SK-N-SH treated with all-trans-retinoic acid at 6 μM for 48 hours (cell line): Measurements from ENCODE around the gene NTPCR.
A peak's percentile ranks its signal among the peaks of the same experiment; 100 is the strongest.

Experiments used
- ATAC-seq: fragments of 200-7000 bp; cut with Tn5 transposase; 3 replicates; pipeline ENCODE4 v1.9.1; 2020; ENCODE audit warnings: mild to moderate bottlenecking, moderate library complexity
- ARNTL ChIP-seq: fragments of 450-650 bp; formaldehyde crosslinking; IDR thresholded peaks from 2 replicates; pipeline ENCODE4 v1.5.0; 2020; ENCODE audit warnings: low read depth, mild to moderate bottlenecking, moderate library complexity, borderline replicate concordance
- CSDC2 ChIP-seq: fragments of 250-450 bp; sonication (Bioruptor Pico); IDR thresholded peaks from 2 replicates; pipeline ENCODE4 v1.5.0; 2020; ENCODE audit warnings: mild to moderate bottlenecking, moderate library complexity
- CSRNP3 ChIP-seq: fragments of 250-450 bp; sonication (Bioruptor Pico); IDR thresholded peaks from 2 replicates; pipeline ENCODE4 v1.5.1; 2021; ENCODE audit warnings: mild to moderate bottlenecking, moderate library complexity
- ESRRG ChIP-seq: fragments of 250-450 bp; sonication (Bioruptor Pico); IDR thresholded peaks from 2 replicates; pipeline ENCODE4 v1.6.1; 2021; ENCODE audit warnings: mild to moderate bottlenecking
- GLIS3 ChIP-seq: fragments of 250-450 bp; sonication (Bioruptor Pico); IDR thresholded peaks from 2 replicates; pipeline ENCODE4 v1.5.0; 2020; ENCODE audit warnings: mild to moderate bottlenecking, moderate library complexity
- ISL1 ChIP-seq: fragments of 250-450 bp; sonication (Bioruptor Pico); IDR thresholded peaks from 2 replicates; pipeline ENCODE4 v2.1.2; 2022; ENCODE audit warnings: mild to moderate bottlenecking, moderate library complexity
- PATZ1 ChIP-seq: fragments of 250-450 bp; sonication (Bioruptor Pico); IDR thresholded peaks from 2 replicates; pipeline ENCODE4 v1.8.0; 2020; ENCODE audit warnings: mild to moderate bottlenecking, moderate library complexity, borderline replicate concordance
- POU6F1 ChIP-seq: fragments of 250-450 bp; sonication (Bioruptor Pico); IDR thresholded peaks from 2 replicates; pipeline ENCODE4 v1.8.0; 2021; ENCODE audit warnings: low read depth, mild to moderate bottlenecking, moderate library complexity, borderline replicate concordance
- PPARA ChIP-seq: fragments of 250-450 bp; sonication (Bioruptor Pico); IDR thresholded peaks from 2 replicates; pipeline ENCODE4 v1.5.0; 2020; ENCODE audit warnings: mild to moderate bottlenecking, borderline replicate concordance
- RARB ChIP-seq: fragments of 250-450 bp; sonication (Bioruptor Pico); IDR thresholded peaks from 2 replicates; pipeline ENCODE4 v1.8.0; 2021; ENCODE audit warnings: mild to moderate bottlenecking, moderate library complexity
- SNAI2 ChIP-seq: fragments of 250-450 bp; sonication (Bioruptor Pico); IDR thresholded peaks from 2 replicates; pipeline ENCODE4 v1.5.0; 2020; ENCODE audit warnings: mild to moderate bottlenecking, moderate library complexity
- TOX ChIP-seq: fragments of 250-450 bp; sonication (Bioruptor Pico); IDR thresholded peaks from 2 replicates; pipeline ENCODE4 v1.8.0; 2021; ENCODE audit warnings: mild to moderate bottlenecking, moderate library complexity, borderline replicate concordance
- ZC3H10 ChIP-seq: fragments of 250-450 bp; sonication (Bioruptor Pico); IDR thresholded peaks from 2 replicates; pipeline ENCODE4 v1.5.1; 2021; ENCODE audit warnings: mild to moderate bottlenecking, moderate library complexity
- ZFP3 ChIP-seq: fragments of 250-450 bp; sonication (Bioruptor Pico); IDR thresholded peaks from 2 replicates; pipeline ENCODE4 v1.5.0; 2020; ENCODE audit warnings: mild to moderate bottlenecking, moderate library complexity
- ZFP30 ChIP-seq: fragments of 450-650 bp; formaldehyde crosslinking; IDR thresholded peaks from 2 replicates; pipeline ENCODE4 v1.5.0; 2022; ENCODE audit warnings: mild to moderate bottlenecking, moderate library complexity
- ZNF565 ChIP-seq: fragments of 450-650 bp; formaldehyde crosslinking; conservative IDR thresholded peaks from 2 replicates; pipeline ENCODE4 v1.5.0; 2020; ENCODE audit warnings: low read depth, mild to moderate bottlenecking, moderate library complexity
- TF ChIP-seq, protein P1 (sequence below): fragments of 250-450 bp; sonication (Bioruptor Pico); IDR thresholded peaks from 2 replicates; pipeline ENCODE4 v1.5.0; 2020; ENCODE audit warnings: mild to moderate bottlenecking, moderate library complexity
- TF ChIP-seq, protein P2 (sequence below): fragments of 250-450 bp; sonication (Bioruptor Pico); IDR thresholded peaks from 2 replicates; pipeline ENCODE4 v1.5.1; 2020; ENCODE audit warnings: low read depth, mild to moderate bottlenecking, moderate library complexity

The NTPCR gene

DNA sequence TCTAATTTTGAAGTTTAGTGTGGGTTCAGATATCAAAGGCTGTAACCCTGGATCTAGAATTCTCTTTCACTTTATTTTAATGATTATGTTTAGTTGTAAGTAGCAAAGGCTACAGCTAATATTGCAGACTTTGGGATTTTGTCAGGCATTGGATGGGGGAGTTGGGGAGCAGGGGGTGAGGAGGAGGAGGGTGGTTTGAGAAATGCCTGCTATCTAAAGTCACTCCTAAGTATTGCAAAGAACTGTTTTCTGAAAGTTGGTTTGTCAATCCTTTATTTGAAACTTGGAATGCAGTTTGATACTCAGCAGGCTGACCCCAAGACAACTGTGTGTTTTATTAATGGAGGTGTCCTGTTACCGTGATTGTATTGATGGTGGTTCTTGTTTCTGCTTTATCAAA, 1.2 kb downstream of the NTPCR start:
- TF ChIP-seq POU6F1 (no peak), PPARA (no peak), ZNF565 (CRISPR knock-in tag) (no peak), ZFP30 (CRISPR knock-in tag) (no peak), ARNTL (CRISPR knock-in tag) (no peak), ESRRG (CRISPR knock-in tag) (no peak), TOX (no peak), CSDC2 (CRISPR knock-in tag) (no peak), GLIS3 (CRISPR knock-in tag) (no peak), CSRNP3 (CRISPR knock-in tag) (no peak), RARB (CRISPR knock-in tag) (no peak), ZFP3 (CRISPR knock-in tag) (no peak), PATZ1 (CRISPR knock-in tag) (no peak), ZC3H10 (CRISPR knock-in tag) (no peak), ISL1 (CRISPR knock-in tag) (no peak), SNAI2 (CRISPR knock-in tag) (no peak)
- TF ChIP-seq, protein P1, sequence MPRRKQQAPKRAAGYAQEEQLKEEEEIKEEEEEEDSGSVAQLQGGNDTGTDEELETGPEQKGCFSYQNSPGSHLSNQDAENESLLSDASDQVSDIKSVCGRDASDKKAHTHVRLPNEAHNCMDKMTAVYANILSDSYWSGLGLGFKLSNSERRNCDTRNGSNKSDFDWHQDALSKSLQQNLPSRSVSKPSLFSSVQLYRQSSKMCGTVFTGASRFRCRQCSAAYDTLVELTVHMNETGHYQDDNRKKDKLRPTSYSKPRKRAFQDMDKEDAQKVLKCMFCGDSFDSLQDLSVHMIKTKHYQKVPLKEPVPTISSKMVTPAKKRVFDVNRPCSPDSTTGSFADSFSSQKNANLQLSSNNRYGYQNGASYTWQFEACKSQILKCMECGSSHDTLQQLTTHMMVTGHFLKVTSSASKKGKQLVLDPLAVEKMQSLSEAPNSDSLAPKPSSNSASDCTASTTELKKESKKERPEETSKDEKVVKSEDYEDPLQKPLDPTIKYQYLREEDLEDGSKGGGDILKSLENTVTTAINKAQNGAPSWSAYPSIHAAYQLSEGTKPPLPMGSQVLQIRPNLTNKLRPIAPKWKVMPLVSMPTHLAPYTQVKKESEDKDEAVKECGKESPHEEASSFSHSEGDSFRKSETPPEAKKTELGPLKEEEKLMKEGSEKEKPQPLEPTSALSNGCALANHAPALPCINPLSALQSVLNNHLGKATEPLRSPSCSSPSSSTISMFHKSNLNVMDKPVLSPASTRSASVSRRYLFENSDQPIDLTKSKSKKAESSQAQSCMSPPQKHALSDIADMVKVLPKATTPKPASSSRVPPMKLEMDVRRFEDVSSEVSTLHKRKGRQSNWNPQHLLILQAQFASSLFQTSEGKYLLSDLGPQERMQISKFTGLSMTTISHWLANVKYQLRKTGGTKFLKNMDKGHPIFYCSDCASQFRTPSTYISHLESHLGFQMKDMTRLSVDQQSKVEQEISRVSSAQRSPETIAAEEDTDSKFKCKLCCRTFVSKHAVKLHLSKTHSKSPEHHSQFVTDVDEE (CRISPR knock-in tag), result no peak
- TF ChIP-seq, protein P2, sequence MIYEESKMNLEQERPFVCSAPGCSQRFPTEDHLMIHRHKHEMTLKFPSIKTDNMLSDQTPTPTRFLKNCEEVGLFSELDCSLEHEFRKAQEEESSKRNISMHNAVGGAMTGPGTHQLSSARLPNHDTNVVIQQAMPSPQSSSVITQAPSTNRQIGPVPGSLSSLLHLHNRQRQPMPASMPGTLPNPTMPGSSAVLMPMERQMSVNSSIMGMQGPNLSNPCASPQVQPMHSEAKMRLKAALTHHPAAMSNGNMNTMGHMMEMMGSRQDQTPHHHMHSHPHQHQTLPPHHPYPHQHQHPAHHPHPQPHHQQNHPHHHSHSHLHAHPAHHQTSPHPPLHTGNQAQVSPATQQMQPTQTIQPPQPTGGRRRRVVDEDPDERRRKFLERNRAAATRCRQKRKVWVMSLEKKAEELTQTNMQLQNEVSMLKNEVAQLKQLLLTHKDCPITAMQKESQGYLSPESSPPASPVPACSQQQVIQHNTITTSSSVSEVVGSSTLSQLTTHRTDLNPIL (CRISPR knock-in tag), result no peak
- ATAC-seq, result no peak

- peak; percentile 70 for ATAC-seq
Measured at GRCh38 chr1:232952514-232953499, 2.4 kb downstream of the NTPCR start.

More at GRCh38 chr1:232952514-232953499, 2.4 kb downstream of the NTPCR start:
- TF ChIP-seq POU6F1 (no peak), ARNTL (CRISPR knock-in tag) (no peak), PATZ1 (CRISPR knock-in tag) (no peak), ZC3H10 (CRISPR knock-in tag) (0 out of 2 replicates have a peak, but pooled peaks have one; percentile 14)
- TF ChIP-seq, protein P1 (CRISPR knock-in tag), result no peak
